PC-3 (cell line): Measurements from ENCODE around the gene TLR4. TPM values are rescaled to one million over a fixed set of nuclear protein-coding genes. Genes with fewer than 3 reads are reported as not detected.

ENCODE experiments used
- ATAC-seq: fragments of 200-7000 bp; cut with Tn5 transposase; 2 replicates; pipeline ENCODE4 v1.9.1; 2020; ENCODE audit warnings: mild to moderate bottlenecking, moderate library complexity
- BruUV-seq: library from RNA; stranded (reverse); fragments of 400-500 nt; replicated peaks from 2 replicates; lab custom pipeline; 2021; lab: Mats Ljungman, UMichigan
- CTCF ChIA-PET: fragments of 300-600 bp; sonication (Branson Sonifier 250); formaldehyde crosslinking; loops from one replicate; lab custom pipeline; 2022; ENCODE audit warnings: antibody characterized with exemption; lab: Charles Lee
- POLR2A ChIA-PET: fragments of 300-600 bp; sonication (Branson Sonifier 250); formaldehyde crosslinking; loops from one replicate; lab custom pipeline; 2022; ENCODE audit warnings: antibody characterized with exemption; ENCODE audit not compliant: unreplicated experiment; lab: Charles Lee
- DNase-seq: peaks from one replicate; pipeline ENCODE4 v3.0.0-alpha.2; 2015
- H2AFZ ChIP-seq: fragments of 300-600 bp; sonication (generic); 2 replicates; pipeline ENCODE4 v1.6.0; 2016; ENCODE audit warnings: antibody characterized with exemption, low read length
- H3F3A ChIP-seq: fragments of 300-600 bp; sonication (generic); one replicate; pipeline ENCODE4 v1.6.0; 2017; ENCODE audit warnings: antibody characterized with exemption, low read length, control low read depth, mild to moderate bottlenecking; ENCODE audit not compliant: unreplicated experiment
- H3K27ac ChIP-seq: fragments of 300-600 bp; sonication (generic); 2 replicates; pipeline ENCODE4 v1.5.1; 2016; ENCODE audit warnings: mild to moderate bottlenecking, low read length
- H3K27me3 ChIP-seq: fragments of 300-600 bp; sonication (generic); 2 replicates; pipeline ENCODE4 v1.6.1; 2016; ENCODE audit warnings: low read length, mixed read lengths
- H3K36me3 ChIP-seq: fragments of 300-600 bp; sonication (generic); 2 replicates; pipeline ENCODE4 v1.6.1; 2016; ENCODE audit warnings: low read depth, mixed run types, low read length, mixed read lengths
- H3K4me1 ChIP-seq: fragments of 300-600 bp; sonication (generic); 2 replicates; pipeline ENCODE4 v1.5.1; 2016; ENCODE audit warnings: low read length; ENCODE audit not compliant: insufficient read depth
- H3K4me2 ChIP-seq: fragments of 300-600 bp; sonication (generic); 2 replicates; pipeline ENCODE4 v1.6.0; 2016; ENCODE audit warnings: low read length
- H3K4me3 ChIP-seq: fragments of 300-600 bp; sonication (generic); 2 replicates; pipeline ENCODE4 v1.5.1; 2016; ENCODE audit warnings: mild to moderate bottlenecking, low read length, mixed read lengths
- H3K79me2 ChIP-seq: fragments of 300-600 bp; sonication (generic); 2 replicates; pipeline ENCODE4 v1.6.1; 2017; ENCODE audit warnings: low read length, mixed read lengths
- H3K9ac ChIP-seq: fragments of 300-600 bp; sonication (generic); 2 replicates; pipeline ENCODE4 v1.6.0; 2016; ENCODE audit warnings: mild to moderate bottlenecking, low read length
- H3K9me2 ChIP-seq: fragments of 300-600 bp; sonication (generic); replicated peaks from 2 replicates; pipeline ENCODE4 v1.6.1; 2016; ENCODE audit warnings: mixed run types, low read length, mixed read lengths
- H3K9me3 ChIP-seq: fragments of 300-600 bp; sonication (generic); 2 replicates; pipeline ENCODE4 v1.6.1; 2016; ENCODE audit warnings: low read length, mixed read lengths
- H4K20me1 ChIP-seq: fragments of 300-600 bp; sonication (generic); 2 replicates; pipeline ENCODE4 v1.6.1; 2016; ENCODE audit warnings: low read length, mixed read lengths
- EZH2 ChIP-seq: fragments of 300-600 bp; sonication (generic); IDR thresholded peaks from one replicate; pipeline ENCODE4 v1.6.1; 2017; ENCODE audit warnings: antibody characterized with exemption, mild to moderate bottlenecking, low read length; ENCODE audit not compliant: unreplicated experiment
- EZH2phosphoT487 ChIP-seq: fragments of 300-600 bp; sonication (generic); IDR thresholded peaks from 2 replicates; pipeline ENCODE4 v1.6.1; 2018; ENCODE audit warnings: mild to moderate bottlenecking, antibody characterized with exemption, low read length, borderline replicate concordance
- intact Hi-C: fragments of 100-400 bp; cut with micrococcal nuclease; formaldehyde crosslinking; loops from 2 replicates; pipeline ENCODE4 v1.9.0; 2023
- total RNA-seq: library from RNA; depleted of rRNA; stranded (reverse); fragments of >200 nt; gene quantifications from 2 replicates; pipeline ENCODE4 v1.2.3, GENCODE V29; 2014
- TF ChIP-seq, protein P1 (sequence below): fragments of 300-600 bp; sonication (generic); conservative IDR thresholded peaks from 2 replicates; pipeline ENCODE4 v1.5.1; 2017; ENCODE audit warnings: antibody characterized with exemption, low read depth, mild to moderate bottlenecking, low read length

The TLR4 gene
- total RNA-seq, 1 experiment from 2014 or later: not detected

DNA sequence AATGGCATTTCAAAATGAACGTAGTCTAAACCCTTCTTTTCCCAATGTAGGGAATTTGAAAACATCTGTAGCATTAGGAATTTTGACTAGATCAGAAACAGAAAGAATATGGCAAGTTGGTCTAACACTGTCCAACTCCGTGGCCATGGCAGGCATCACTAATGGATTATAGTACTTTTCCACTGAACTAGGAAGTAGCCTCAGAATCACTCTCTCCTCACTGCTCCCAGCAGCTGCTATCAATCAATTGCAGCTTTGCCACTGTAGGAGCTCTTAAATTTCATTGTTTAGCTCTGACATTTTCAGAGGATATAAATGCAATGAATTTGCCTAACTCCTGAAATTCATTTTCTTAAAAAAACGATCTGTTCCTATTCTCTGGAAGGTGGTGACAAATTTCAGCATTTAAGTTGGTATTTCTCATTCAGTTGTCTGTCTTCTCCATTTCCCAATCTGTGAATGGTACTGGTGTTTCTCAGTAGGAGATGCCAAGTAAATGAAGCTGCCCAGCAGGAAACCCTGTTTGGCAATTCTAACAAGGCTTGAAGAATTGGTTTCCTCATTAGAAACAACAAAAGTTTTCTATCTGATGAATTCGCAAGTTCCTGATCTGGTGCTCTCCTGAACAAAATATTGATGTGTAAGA is 64.7 kb downstream of the TLR4 start:
- Histone ChIP-seq H3K27ac (no peak overlapping the region), H3K9me2 (no peaks in the 10 kb centered on the region), H3K9me3 (no peaks in the 10 kb centered on the region), H4K20me1 (no peaks in the 10 kb centered on the region), H3K4me3 (no peak overlapping the region), H3K36me3 (no peaks in the 10 kb centered on the region), H2AFZ (no peak overlapping the region), H3K9ac (no peak overlapping the region), H3K4me1 (no peaks in the 10 kb centered on the region), H3K79me2 (no peaks in the 10 kb centered on the region), H3K27me3 (no peaks in the 10 kb centered on the region), H3F3A (no peaks in the 10 kb centered on the region), H3K4me2 (no peak overlapping the region)
- TF ChIP-seq, protein P1, sequence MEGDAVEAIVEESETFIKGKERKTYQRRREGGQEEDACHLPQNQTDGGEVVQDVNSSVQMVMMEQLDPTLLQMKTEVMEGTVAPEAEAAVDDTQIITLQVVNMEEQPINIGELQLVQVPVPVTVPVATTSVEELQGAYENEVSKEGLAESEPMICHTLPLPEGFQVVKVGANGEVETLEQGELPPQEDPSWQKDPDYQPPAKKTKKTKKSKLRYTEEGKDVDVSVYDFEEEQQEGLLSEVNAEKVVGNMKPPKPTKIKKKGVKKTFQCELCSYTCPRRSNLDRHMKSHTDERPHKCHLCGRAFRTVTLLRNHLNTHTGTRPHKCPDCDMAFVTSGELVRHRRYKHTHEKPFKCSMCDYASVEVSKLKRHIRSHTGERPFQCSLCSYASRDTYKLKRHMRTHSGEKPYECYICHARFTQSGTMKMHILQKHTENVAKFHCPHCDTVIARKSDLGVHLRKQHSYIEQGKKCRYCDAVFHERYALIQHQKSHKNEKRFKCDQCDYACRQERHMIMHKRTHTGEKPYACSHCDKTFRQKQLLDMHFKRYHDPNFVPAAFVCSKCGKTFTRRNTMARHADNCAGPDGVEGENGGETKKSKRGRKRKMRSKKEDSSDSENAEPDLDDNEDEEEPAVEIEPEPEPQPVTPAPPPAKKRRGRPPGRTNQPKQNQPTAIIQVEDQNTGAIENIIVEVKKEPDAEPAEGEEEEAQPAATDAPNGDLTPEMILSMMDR: no peak
- TF ChIP-seq EZH2: no peak
- TF ChIP-seq EZH2phosphoT487: no peak
- ATAC-seq (no peak), DNase-seq (no peak)
- ChIA-PET POLR2A (no interaction called here), CTCF (no interaction called here)
- intact Hi-C loops: no loop called here
- no TSS peak for BruUV-seq

DNA sequence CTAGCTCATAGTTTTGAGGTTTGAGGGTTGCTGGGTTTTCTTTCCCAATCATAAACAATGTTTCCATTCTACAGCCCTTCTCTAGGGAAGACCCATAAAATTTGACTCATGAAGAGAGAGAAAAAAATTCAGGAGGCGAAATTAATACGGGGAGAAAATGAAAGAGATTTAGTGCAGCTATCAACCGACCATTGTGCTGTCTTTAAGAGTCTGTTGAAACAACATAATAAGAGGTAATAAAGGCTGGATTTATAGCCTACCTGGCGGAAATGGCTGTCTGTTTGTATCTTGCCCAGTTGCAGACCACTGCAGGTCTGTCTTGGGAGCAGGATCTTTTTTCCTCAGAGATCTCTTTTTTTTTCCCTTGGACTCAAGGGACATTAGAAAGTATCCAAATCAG is 66.9 kb downstream of the TLR4 start:
- intact Hi-C loops: no loop called here
- Histone ChIP-seq H3K27ac (no peak overlapping the region), H3K4me1 (no peaks in the 10 kb centered on the region), H3K4me2 (no peak overlapping the region), H3K4me3 (no peak overlapping the region), H3K9ac (no peak overlapping the region), H2AFZ (no peak overlapping the region), H3K27me3 (no peaks in the 10 kb centered on the region), H4K20me1 (no peaks in the 10 kb centered on the region), H3F3A (no peaks in the 10 kb centered on the region), H3K79me2 (no peaks in the 10 kb centered on the region), H3K9me3 (no peaks in the 10 kb centered on the region), H3K36me3 (no peaks in the 10 kb centered on the region), H3K9me2 (no peaks in the 10 kb centered on the region)
- BruUV-seq: no TSS peak
- ATAC-seq (no peak), DNase-seq (no peak)
- POLR2A ChIA-PET: no interaction called here
- TF ChIP-seq, protein P1: no peak
- TF ChIP-seq EZH2: no peak
- no peak for TF ChIP-seq EZH2phosphoT487
- CTCF ChIA-PET: no interaction called here

DNA sequence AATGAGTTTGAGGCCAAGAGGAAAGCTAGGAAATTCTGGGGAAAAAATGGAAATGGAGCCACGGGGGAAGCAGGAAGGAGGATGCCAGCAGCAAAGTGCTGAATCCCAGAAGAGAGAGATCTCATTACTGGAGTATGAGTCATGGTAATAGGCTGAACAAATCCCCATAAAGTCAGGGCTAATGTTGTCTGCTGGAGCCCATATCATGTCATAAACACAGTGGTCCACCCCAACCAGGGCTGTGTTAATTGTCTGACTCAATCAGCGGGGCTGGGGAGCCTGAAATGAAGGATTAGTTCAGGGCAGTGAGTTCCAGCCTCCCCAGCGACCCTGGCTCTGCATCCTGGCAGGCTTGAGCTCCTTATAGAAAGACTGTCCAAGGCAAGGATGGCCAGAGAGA is 68.8 kb downstream of the TLR4 start:
- H3K36me3 ChIP-seq: no peaks in the 10 kb centered on the region
- H3K27me3 ChIP-seq: no peaks in the 10 kb centered on the region
- intact Hi-C loops: no loop called here
- no peak overlapping the region for H3K4me3 ChIP-seq
- POLR2A ChIA-PET: no interaction called here
- CTCF ChIA-PET: no interaction called here
- TF ChIP-seq, protein P1: no peak
- TF ChIP-seq EZH2phosphoT487 (no peak), EZH2 (no peak)
- no peaks in the 10 kb centered on the region for H3K9me2 ChIP-seq
- H3K9ac ChIP-seq: no peak overlapping the region
- H2AFZ ChIP-seq: no peak overlapping the region
- H3K27ac ChIP-seq: no peak overlapping the region
- H3K4me1 ChIP-seq: no peaks in the 10 kb centered on the region
- H3K9me3 ChIP-seq: no peaks in the 10 kb centered on the region
- H3K4me2 ChIP-seq: no peak overlapping the region
- ATAC-seq (no peak), DNase-seq (no peak)
- H3F3A ChIP-seq: no peaks in the 10 kb centered on the region
- H4K20me1 ChIP-seq: no peaks in the 10 kb centered on the region
- no TSS peak for BruUV-seq
- no peaks in the 10 kb centered on the region for H3K79me2 ChIP-seq
